ENCODE data around the gene DLX5. TPM values are rescaled to one million over a fixed set of nuclear protein-coding genes. Genes with fewer than 3 reads are reported as not detected.

Gene DLX5
- total and polyA plus RNA-seq, 2 of the 4 experiments (the other 2 are of a cell fraction), result not detected

DNA sequence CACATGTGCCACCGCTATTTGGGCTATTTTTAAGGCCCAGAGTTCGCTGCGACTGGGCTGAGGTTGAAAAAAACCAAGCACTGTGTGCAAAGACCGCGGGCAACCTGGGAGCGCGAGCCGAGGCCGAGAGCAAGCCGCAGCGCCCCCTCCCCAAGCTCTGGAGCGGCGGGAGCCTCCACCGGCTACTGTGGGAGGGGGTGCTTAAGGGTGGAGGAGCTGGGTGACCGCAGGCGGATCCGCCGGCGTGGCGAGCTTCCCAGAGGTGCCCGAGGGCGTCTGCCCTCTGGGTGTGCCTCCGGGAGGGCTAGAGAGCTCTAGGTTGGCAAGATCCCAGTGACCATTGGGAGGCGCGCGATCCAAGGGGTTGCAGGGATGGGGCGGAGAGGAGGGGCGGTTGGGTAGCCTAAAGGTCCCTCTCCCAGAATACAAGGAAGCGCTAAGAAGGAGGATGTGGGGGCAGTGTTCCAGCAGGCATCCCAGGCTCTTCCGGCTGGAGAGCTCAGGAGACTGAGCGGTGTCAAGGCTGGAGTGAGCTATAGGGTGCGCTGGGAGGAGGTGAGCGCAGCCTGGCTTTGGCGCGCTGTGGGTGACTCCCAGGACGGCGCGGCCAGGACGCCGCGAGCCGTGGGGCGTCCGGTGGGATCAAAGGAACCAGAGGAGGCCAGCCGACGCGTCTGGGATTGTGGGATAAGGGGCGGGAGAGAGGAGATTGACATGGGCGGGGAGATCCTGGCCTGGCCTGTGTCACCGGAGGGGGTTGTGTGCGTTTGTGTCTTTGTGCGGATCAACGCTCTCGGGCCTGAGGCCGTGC is 8.0 kb downstream of the DLX5 start:
- intact Hi-C loops (cut with micrococcal nuclease), result no loop called here
- no peak overlapping the region for H3K27ac ChIP-seq (ENCODE audit: insufficient read depth, low read length)
- no peak overlapping the region for H2BK5ac ChIP-seq (ENCODE audit: low read depth, low read length, poor library complexity, severe bottlenecking)
- no peaks in the 10 kb centered on the region for H4K20me1 ChIP-seq (ENCODE audit: insufficient read depth, low read length)
- no peak overlapping the region for H2BK20ac ChIP-seq (ENCODE audit: low read depth, low read length)
- POLR2A ChIA-PET (ENCODE audit: unreplicated experiment), result no interaction called here
- no peak overlapping the region for H3K4me3 ChIP-seq (ENCODE audit: insufficient read depth, low read depth, low read length)
- WGBS, 2 experiments (ENCODE audit: extremely low coverage in 2 of 2, insufficient read length in 1 of 2), result 5% methylated on average over 18 of the region's 55 CpGs; no CpG with 5 or more reads in 1 of the 2 experiments
- no TSS peak for BruUV-seq (replicated peaks)
- H3K4me2 ChIP-seq (ENCODE audit: low read depth, low read length), result no peak overlapping the region
- no peaks in the 10 kb centered on the region for H3K4me1 ChIP-seq (ENCODE audit: control insufficient read depth, insufficient read depth, low read length)
- no peak overlapping the region for H3K23ac ChIP-seq (ENCODE audit: low read depth, low read length)
- H3K9me3 ChIP-seq (ENCODE audit: control insufficient read depth, insufficient read depth, low read length), result peaks cover 3% of the 10 kb centered on the region; the same call in 1 of the 2 replicates
- dilution Hi-C loops (cut with HindIII; ENCODE audit: low sequenced_read_pairs, unreplicated experiment), result no loop called here
- H4K8ac ChIP-seq (ENCODE audit: low read depth in 2 of 2, low read length in 2 of 2), result no peak overlapping the region
- ATAC-seq (ENCODE audit: low read depth), result no peak
- no peak overlapping the region for H2AFZ ChIP-seq (replicated peaks; ENCODE audit: low read length, poor library complexity)
- no peak overlapping the region for H4K91ac ChIP-seq (ENCODE audit: insufficient read depth, low read depth, low read length)
- H3K27me3 ChIP-seq (ENCODE audit: control insufficient read depth, insufficient read depth, low read length), result peaks cover 68% of the 10 kb centered on the region
- H3K9ac ChIP-seq (ENCODE audit: low read depth, low read length), result no peak overlapping the region
- no peak overlapping the region for H4K5ac ChIP-seq (ENCODE audit: low read depth, low read length)
- no peaks in the 10 kb centered on the region for H3K9me1 ChIP-seq (ENCODE audit: insufficient read depth, low read length)
- no peak overlapping the region for H2AK5ac ChIP-seq (ENCODE audit: low read depth, low read length)
- no peak overlapping the region for H2BK120ac ChIP-seq (ENCODE audit: low read depth, low read length)
- H3K18ac ChIP-seq (ENCODE audit: low read depth, low read length), result no peak overlapping the region
- no peaks in the 10 kb centered on the region for H3K36me3 ChIP-seq (ENCODE audit: control insufficient read depth, insufficient read depth, low read length)
- CTCF ChIA-PET, result interaction anchor here (0.6 kb wide), 1 partner anchor 939 kb away, joined by 3 read pairs; no protein-coding TSS in a partner anchor
- H2BK15ac ChIP-seq (ENCODE audit: low read depth, low read length), result no peak overlapping the region
- no peak for TF ChIP-seq BHLHE40 (IDR thresholded peaks at IDR 0.05; ENCODE audit: low read depth, low read length)
- TF ChIP-seq, protein P1, sequence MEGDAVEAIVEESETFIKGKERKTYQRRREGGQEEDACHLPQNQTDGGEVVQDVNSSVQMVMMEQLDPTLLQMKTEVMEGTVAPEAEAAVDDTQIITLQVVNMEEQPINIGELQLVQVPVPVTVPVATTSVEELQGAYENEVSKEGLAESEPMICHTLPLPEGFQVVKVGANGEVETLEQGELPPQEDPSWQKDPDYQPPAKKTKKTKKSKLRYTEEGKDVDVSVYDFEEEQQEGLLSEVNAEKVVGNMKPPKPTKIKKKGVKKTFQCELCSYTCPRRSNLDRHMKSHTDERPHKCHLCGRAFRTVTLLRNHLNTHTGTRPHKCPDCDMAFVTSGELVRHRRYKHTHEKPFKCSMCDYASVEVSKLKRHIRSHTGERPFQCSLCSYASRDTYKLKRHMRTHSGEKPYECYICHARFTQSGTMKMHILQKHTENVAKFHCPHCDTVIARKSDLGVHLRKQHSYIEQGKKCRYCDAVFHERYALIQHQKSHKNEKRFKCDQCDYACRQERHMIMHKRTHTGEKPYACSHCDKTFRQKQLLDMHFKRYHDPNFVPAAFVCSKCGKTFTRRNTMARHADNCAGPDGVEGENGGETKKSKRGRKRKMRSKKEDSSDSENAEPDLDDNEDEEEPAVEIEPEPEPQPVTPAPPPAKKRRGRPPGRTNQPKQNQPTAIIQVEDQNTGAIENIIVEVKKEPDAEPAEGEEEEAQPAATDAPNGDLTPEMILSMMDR (conservative IDR thresholded peaks at IDR 0.05; ENCODE audit: low read depth, low read length), result no peak
- no peak for TF ChIP-seq RAD21 (IDR thresholded peaks at IDR 0.05; ENCODE audit: low read length)
- no peak for TF ChIP-seq POLR2A (IDR thresholded peaks at IDR 0.05; ENCODE audit: low read depth, low read length)
- TF ChIP-seq NFE2L2 (IDR thresholded peaks at IDR 0.05; ENCODE audit: low read depth, low read length), result no peak
- no peak for TF ChIP-seq MXI1 (IDR thresholded peaks at IDR 0.05; ENCODE audit: borderline replicate concordance, low read depth, low read length)
- TF ChIP-seq CHD1 (IDR thresholded peaks at IDR 0.05; ENCODE audit: low read depth, low read length), result no peak
- TF ChIP-seq SMC3 (IDR thresholded peaks at IDR 0.05; ENCODE audit: low read depth, low read length), result no peak
- TF ChIP-seq RFX5 (IDR thresholded peaks at IDR 0.05; ENCODE audit: low read depth, low read length), result no peak
- TF ChIP-seq, protein P2, sequence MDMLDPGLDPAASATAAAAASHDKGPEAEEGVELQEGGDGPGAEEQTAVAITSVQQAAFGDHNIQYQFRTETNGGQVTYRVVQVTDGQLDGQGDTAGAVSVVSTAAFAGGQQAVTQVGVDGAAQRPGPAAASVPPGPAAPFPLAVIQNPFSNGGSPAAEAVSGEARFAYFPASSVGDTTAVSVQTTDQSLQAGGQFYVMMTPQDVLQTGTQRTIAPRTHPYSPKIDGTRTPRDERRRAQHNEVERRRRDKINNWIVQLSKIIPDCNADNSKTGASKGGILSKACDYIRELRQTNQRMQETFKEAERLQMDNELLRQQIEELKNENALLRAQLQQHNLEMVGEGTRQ (IDR thresholded peaks at IDR 0.05; ENCODE audit: low read depth, low read length), result no peak
- TF ChIP-seq MAFK (IDR thresholded peaks at IDR 0.05; ENCODE audit: low read depth, low read length), result no peak
- no peak for TF ChIP-seq RCOR1 (IDR thresholded peaks at IDR 0.05; ENCODE audit: insufficient replicate concordance, low read length)
- TF ChIP-seq MAZ (IDR thresholded peaks at IDR 0.05; ENCODE audit: borderline replicate concordance, low read depth, low read length), result no peak
- no peak for TF ChIP-seq CEBPB (IDR thresholded peaks at IDR 0.05; ENCODE audit: low read depth, low read length)
- H3K14ac ChIP-seq (replicated peaks; ENCODE audit: low read depth, low read length), result no peak overlapping the region
- in situ Hi-C loops (cut with MboI; ENCODE audit: low sequenced_read_pairs), result no loop called here
- H3K79me1 ChIP-seq (ENCODE audit: low read depth in 1 of 2, low read length in 2 of 2), result no peaks in the 10 kb centered on the region
- no peak overlapping the region for H3K56ac ChIP-seq (ENCODE audit: extremely low read depth, insufficient read depth, low read length)
- no peak overlapping the region for H3K4ac ChIP-seq (ENCODE audit: low read depth, low read length)
- H2AK9ac ChIP-seq (replicated peaks; ENCODE audit: low read depth, low read length, poor library complexity), result no peak overlapping the region
- no peak for DNase-seq

Data from IMR-90 (cell line).